ENCODE results near the gene TNPO1. TPM values are rescaled to one million over a fixed set of nuclear protein-coding genes. Genes with fewer than 3 reads are reported as not detected.

Gene TNPO1
- polyA plus RNA-seq (2013), result 263 and 271 TPM in 2 replicates

DNA sequence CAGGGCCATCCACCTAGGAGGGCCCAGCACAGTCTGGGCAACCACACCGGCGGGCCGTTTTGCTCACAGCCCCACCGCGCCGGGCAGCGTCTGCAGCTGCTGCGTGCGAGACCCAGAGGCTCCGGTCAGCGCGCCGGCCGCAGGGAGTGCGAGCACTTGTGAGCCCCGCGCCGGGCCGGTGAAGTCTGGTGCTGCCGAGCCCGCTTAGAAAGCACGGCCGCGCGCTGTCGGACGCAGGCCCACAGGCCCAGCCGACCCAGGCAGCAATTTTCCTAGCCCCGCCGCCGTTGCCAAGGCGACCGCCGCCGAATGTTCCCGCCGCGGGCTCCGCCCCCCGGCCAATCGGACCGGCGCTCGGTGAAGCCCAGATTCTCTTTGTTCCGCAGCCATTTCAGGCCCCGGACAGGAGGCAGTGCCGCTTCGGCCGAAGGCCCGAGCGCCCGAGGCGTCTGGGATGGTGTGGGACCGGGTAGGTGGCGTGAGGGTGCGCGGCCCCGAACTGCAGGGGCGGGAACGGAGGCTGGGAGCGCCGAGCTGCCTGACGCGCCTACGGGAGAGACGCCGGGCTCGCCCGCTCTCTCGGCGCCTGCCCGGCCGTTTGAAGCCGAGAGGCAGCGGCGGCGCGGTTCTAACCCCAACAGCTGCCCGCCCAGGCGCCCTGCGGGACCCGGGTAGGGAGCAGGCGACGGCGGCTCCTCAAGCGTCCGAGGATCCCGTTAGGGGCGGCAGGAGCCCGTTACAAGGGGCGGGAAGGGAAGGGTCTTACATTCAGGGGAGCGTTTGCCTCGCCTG lies at the start of gene TNPO1:
Gene TNPO1 (plus strand): TSS at position 378 of the 792 bp plus-strand sequence. CDS start 77 bp downstream, at position 455.
- H4K12ac ChIP-seq (ENCODE audit: low read depth, low read length), result peak within 1 kb of the TSS; percentile 90
- H3K79me1 ChIP-seq (ENCODE audit: low read length), result peaks cover 11% of the 10 kb centered on the region
- peak within 1 kb of the TSS; percentile 75 for H3K18ac ChIP-seq (ENCODE audit: low read length)
- no peaks in the 10 kb centered on the region for H3K9me3 ChIP-seq (ENCODE audit: insufficient read depth, low read depth, low read length)
- no peaks in the 10 kb centered on the region for H3K36me3 ChIP-seq (ENCODE audit: control insufficient read depth in 1 of 2, insufficient read depth in 2 of 2, low read length in 2 of 2)
- peak within 1 kb of the TSS; percentile 89 for H4K8ac ChIP-seq (ENCODE audit: low read depth, low read length)
- peak within 1 kb of the TSS; percentile 99 for H3K9ac ChIP-seq (ENCODE audit: low read length)
- peak within 1 kb of the TSS; percentile 96 for H3K4ac ChIP-seq (ENCODE audit: low read depth, low read length)
- WGBS (ENCODE audit: extremely low coverage, insufficient coverage, insufficient read length), result no CpG with 5 or more reads among the region's 93 CpGs
- H3K14ac ChIP-seq (ENCODE audit: low read length), result peak within 1 kb of the TSS; percentile 95
- H3K4me1 ChIP-seq (ENCODE audit: control insufficient read depth in 1 of 2, insufficient read depth in 2 of 2, low read length in 2 of 2), result peaks cover 0 to 2% of the 10 kb centered on the region in 2 experiments
- H2BK12ac ChIP-seq (ENCODE audit: low read length), result peak within 1 kb of the TSS; percentile 30
- H3K27me3 ChIP-seq (ENCODE audit: insufficient read depth, low read length), result no peaks in the 10 kb centered on the region
- peak within 1 kb of the TSS; percentile 77 for H2AK5ac ChIP-seq (ENCODE audit: low read length)
- H3K79me2 ChIP-seq (ENCODE audit: control insufficient read depth, insufficient read depth, low read length, poor library complexity), result peaks cover 13% of the 10 kb centered on the region
- peak within 1 kb of the TSS; percentile 95 for H3K4me3 ChIP-seq (ENCODE audit: low read depth, low read length)
- H2AFZ ChIP-seq (ENCODE audit: insufficient read depth, low read length, poor library complexity), result peak within 1 kb of the TSS; percentile 67
- DNase-seq, result peak; percentile 93 to 96
- H3K4me2 ChIP-seq (ENCODE audit: low read length), result peak within 1 kb of the TSS; percentile 97
- H3K23ac ChIP-seq (ENCODE audit: low read length), result no peak within 1 kb of the TSS
- H3K27ac ChIP-seq (ENCODE audit: low read depth, low read length), result peak within 1 kb of the TSS; percentile 99
- H4K91ac ChIP-seq (ENCODE audit: low read depth, low read length), result peak within 1 kb of the TSS; percentile 97
- peak within 1 kb of the TSS; percentile 75 for H2BK120ac ChIP-seq (ENCODE audit: insufficient read depth, low read length, poor library complexity)
- H2BK5ac ChIP-seq (ENCODE audit: low read depth, low read length, poor library complexity), result peak within 1 kb of the TSS; percentile 97

DNA sequence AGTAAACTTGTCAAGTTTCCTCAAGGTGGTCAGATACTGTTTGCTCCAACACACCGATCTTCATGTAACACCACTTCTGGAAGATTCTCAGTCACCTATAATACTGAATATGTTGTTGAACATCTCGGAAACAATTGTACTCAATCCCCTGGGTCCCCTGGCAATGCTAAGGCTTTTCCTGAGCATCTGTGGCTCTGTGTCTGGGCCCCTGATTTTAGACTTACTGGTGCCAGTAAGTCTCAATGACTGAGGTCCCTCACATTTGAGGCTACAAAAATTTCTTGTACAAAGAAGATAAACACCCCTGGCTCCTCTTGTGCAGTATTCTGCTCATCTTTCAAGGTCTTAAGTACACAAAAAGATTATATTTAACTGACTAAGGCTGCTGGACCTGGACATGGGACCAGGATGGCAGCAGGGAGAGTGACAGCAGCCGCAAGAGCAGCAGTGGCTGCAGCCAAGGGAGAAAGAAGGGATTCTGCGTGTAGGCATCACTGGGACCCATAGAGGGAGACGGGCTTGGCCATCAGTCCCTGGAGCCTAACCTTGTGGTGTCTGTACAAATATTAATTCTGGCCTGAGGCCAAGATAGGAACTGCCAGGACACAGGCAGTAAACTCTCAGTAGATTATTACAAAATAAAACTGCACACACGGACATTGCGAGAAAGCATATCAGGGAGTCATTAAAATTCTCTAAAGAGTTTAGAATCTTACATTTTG lies 49.0 kb upstream of the TNPO1 start:
- peaks cover 0 to 1% of the 10 kb centered on the region in 2 experiments for H3K36me3 ChIP-seq (ENCODE audit: control insufficient read depth in 1 of 2, insufficient read depth in 2 of 2, low read length in 2 of 2)
- H3K4ac ChIP-seq (ENCODE audit: low read depth, low read length), result no peak overlapping the region
- H2AK5ac ChIP-seq (ENCODE audit: low read length), result no peak overlapping the region
- no peak overlapping the region for H3K9ac ChIP-seq (ENCODE audit: low read length)
- no peak overlapping the region for H2BK5ac ChIP-seq (ENCODE audit: low read depth, low read length, poor library complexity)
- H3K79me2 ChIP-seq (ENCODE audit: control insufficient read depth, insufficient read depth, low read length, poor library complexity), result no peaks in the 10 kb centered on the region
- H4K8ac ChIP-seq (ENCODE audit: low read depth, low read length), result no peak overlapping the region
- H2BK120ac ChIP-seq (ENCODE audit: insufficient read depth, low read length, poor library complexity), result no peak overlapping the region
- H3K27me3 ChIP-seq (ENCODE audit: insufficient read depth, low read length), result no peaks in the 10 kb centered on the region
- H4K91ac ChIP-seq (ENCODE audit: low read depth, low read length), result no peak overlapping the region
- H4K12ac ChIP-seq (ENCODE audit: low read depth, low read length), result no peak overlapping the region
- no peak overlapping the region for H3K4me3 ChIP-seq (ENCODE audit: low read depth, low read length)
- no peak overlapping the region for H3K23ac ChIP-seq (ENCODE audit: low read length)
- H3K14ac ChIP-seq (ENCODE audit: low read length), result no peak overlapping the region
- DNase-seq, result no peak
- H3K79me1 ChIP-seq (ENCODE audit: low read length), result no peaks in the 10 kb centered on the region
- no CpG with 5 or more reads among the region's 7 CpGs for WGBS (ENCODE audit: extremely low coverage, insufficient coverage, insufficient read length)
- H3K18ac ChIP-seq (ENCODE audit: low read length), result no peak overlapping the region
- H2BK12ac ChIP-seq (ENCODE audit: low read length), result no peak overlapping the region
- no peaks in the 10 kb centered on the region for H3K4me1 ChIP-seq (ENCODE audit: control insufficient read depth in 1 of 2, insufficient read depth in 2 of 2, low read length in 2 of 2)
- peaks cover 1% of the 10 kb centered on the region for H3K9me3 ChIP-seq (ENCODE audit: insufficient read depth, low read depth, low read length)
- no peak overlapping the region for H2AFZ ChIP-seq (ENCODE audit: insufficient read depth, low read length, poor library complexity)
- no peak overlapping the region for H3K27ac ChIP-seq (ENCODE audit: low read depth, low read length)
- H3K4me2 ChIP-seq (ENCODE audit: low read length), result no peak overlapping the region

DNA sequence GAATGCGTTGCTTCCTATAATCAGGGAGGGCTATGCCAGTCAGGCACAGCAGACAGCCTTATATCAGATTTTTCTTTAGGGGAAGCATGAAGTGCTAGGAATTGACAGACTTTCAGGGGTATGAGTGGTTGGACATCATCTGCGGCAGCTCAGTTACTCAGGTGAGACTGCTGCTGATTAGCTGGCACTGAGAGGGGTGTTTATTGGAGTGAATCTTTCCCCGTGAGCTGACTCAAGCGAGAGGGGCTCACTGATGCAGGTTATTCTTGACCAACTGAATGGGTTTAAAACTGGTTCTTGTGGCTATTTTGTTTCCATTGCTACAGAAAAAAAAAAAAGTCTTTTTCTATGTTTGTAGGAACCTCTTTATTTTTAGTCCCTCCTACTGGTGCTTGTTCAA lies 46.2 kb upstream of the TNPO1 start:
- H3K14ac ChIP-seq (ENCODE audit: low read length), result no peak overlapping the region
- H3K27ac ChIP-seq (ENCODE audit: low read depth, low read length), result no peak overlapping the region
- no peak overlapping the region for H2BK120ac ChIP-seq (ENCODE audit: insufficient read depth, low read length, poor library complexity)
- no peak overlapping the region for H3K4me2 ChIP-seq (ENCODE audit: low read length)
- H3K36me3 ChIP-seq (ENCODE audit: control insufficient read depth in 1 of 2, insufficient read depth in 2 of 2, low read length in 2 of 2), result peaks cover 0 to 1% of the 10 kb centered on the region in 2 experiments
- H4K8ac ChIP-seq (ENCODE audit: low read depth, low read length), result no peak overlapping the region
- H2AK5ac ChIP-seq (ENCODE audit: low read length), result no peak overlapping the region
- H3K4ac ChIP-seq (ENCODE audit: low read depth, low read length), result no peak overlapping the region
- H3K9me3 ChIP-seq (ENCODE audit: insufficient read depth, low read depth, low read length), result no peaks in the 10 kb centered on the region
- H2BK12ac ChIP-seq (ENCODE audit: low read length), result no peak overlapping the region
- no peak for DNase-seq
- no peaks in the 10 kb centered on the region for H3K27me3 ChIP-seq (ENCODE audit: insufficient read depth, low read length)
- H3K4me1 ChIP-seq (ENCODE audit: control insufficient read depth in 1 of 2, insufficient read depth in 2 of 2, low read length in 2 of 2), result no peaks in the 10 kb centered on the region
- H3K79me2 ChIP-seq (ENCODE audit: control insufficient read depth, insufficient read depth, low read length, poor library complexity), result no peaks in the 10 kb centered on the region
- H2AFZ ChIP-seq (ENCODE audit: insufficient read depth, low read length, poor library complexity), result no peak overlapping the region
- H2BK5ac ChIP-seq (ENCODE audit: low read depth, low read length, poor library complexity), result no peak overlapping the region
- no peak overlapping the region for H3K18ac ChIP-seq (ENCODE audit: low read length)
- no peaks in the 10 kb centered on the region for H3K79me1 ChIP-seq (ENCODE audit: low read length)
- WGBS (ENCODE audit: extremely low coverage, insufficient coverage, insufficient read length), result no CpG with 5 or more reads among the region's 4 CpGs
- no peak overlapping the region for H3K23ac ChIP-seq (ENCODE audit: low read length)
- H3K9ac ChIP-seq (ENCODE audit: low read length), result no peak overlapping the region
- no peak overlapping the region for H4K12ac ChIP-seq (ENCODE audit: low read depth, low read length)
- H4K91ac ChIP-seq (ENCODE audit: low read depth, low read length), result no peak overlapping the region
- no peak overlapping the region for H3K4me3 ChIP-seq (ENCODE audit: low read depth, low read length)

DNA sequence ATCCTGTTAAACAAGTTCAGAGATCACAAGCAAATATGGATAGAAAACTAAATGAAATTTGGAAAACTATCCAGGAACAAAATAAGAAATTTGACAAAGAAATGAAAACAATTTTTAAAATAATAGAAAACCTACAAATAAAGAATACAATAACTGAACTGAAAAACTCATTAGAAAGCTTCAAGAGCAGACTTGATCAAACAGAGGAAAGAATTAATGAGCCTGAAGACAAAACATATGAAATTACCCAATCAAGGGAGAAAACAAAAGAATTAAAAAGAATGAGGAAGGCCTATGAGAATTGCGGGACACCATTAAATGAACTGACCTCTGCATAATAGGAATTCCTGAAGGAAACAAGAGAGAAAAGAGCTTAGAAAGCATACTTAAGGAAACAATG lies 39.8 kb upstream of the TNPO1 start:
- Histone ChIP-seq H2BK12ac (ENCODE audit: low read length) (no peak overlapping the region), H3K27ac (ENCODE audit: low read depth, low read length) (no peak overlapping the region), H3K14ac (ENCODE audit: low read length) (no peak overlapping the region), H2AK5ac (ENCODE audit: low read length) (no peak overlapping the region), H3K4me3 (ENCODE audit: low read depth, low read length) (no peak overlapping the region), H3K18ac (ENCODE audit: low read length) (no peak overlapping the region), H3K4me1 (ENCODE audit: control insufficient read depth in 1 of 2, insufficient read depth in 2 of 2, low read length in 2 of 2) (no peaks in the 10 kb centered on the region), H3K79me1 (ENCODE audit: low read length) (no peaks in the 10 kb centered on the region), H2BK5ac (ENCODE audit: low read depth, low read length, poor library complexity) (no peak overlapping the region), H3K4ac (ENCODE audit: low read depth, low read length) (no peak overlapping the region), H4K8ac (ENCODE audit: low read depth, low read length) (no peak overlapping the region), H2AFZ (ENCODE audit: insufficient read depth, low read length, poor library complexity) (no peak overlapping the region), H3K9ac (ENCODE audit: low read length) (no peak overlapping the region), H4K12ac (ENCODE audit: low read depth, low read length) (no peak overlapping the region), H3K36me3 (ENCODE audit: control insufficient read depth in 1 of 2, insufficient read depth in 2 of 2, low read length in 2 of 2) (no peaks in the 10 kb centered on the region), H3K79me2 (ENCODE audit: control insufficient read depth, insufficient read depth, low read length, poor library complexity) (no peaks in the 10 kb centered on the region), H3K23ac (ENCODE audit: low read length) (no peak overlapping the region), H4K91ac (ENCODE audit: low read depth, low read length) (no peak overlapping the region), H3K27me3 (ENCODE audit: insufficient read depth, low read length) (no peaks in the 10 kb centered on the region), H3K9me3 (ENCODE audit: insufficient read depth, low read depth, low read length) (no peaks in the 10 kb centered on the region), H3K4me2 (ENCODE audit: low read length) (no peak overlapping the region), H2BK120ac (ENCODE audit: insufficient read depth, low read length, poor library complexity) (no peak overlapping the region)
- no peak for DNase-seq
- WGBS (ENCODE audit: extremely low coverage, insufficient coverage, insufficient read length), result no CpG with 5 or more reads among the region's 1 CpG
